ENCODE results near the gene DOCK2.
"Not testable (repeated sequence)": the region's sequence is repeated elsewhere in the genome, so short reads cannot be mapped to it uniquely, and the experiment has no call there.

DOCK2 gene

GRCh38 chr5:169762338-169763095, 125.4 kb downstream of the DOCK2 start:
- DNase-seq = no peak

GRCh38 chr5:169763376-169764017, 126.4 kb downstream of the DOCK2 start:
- DNase-seq = no peak

- DNase-seq = no peak
Measured at GRCh38 chr5:169764018-169764378, 126.9 kb downstream of the DOCK2 start.

- DNase-seq = no peak
Measured at GRCh38 chr5:169765176-169765996, 128.3 kb downstream of the DOCK2 start.

GRCh38 chr5:169766943-169767342, 129.9 kb downstream of the DOCK2 start:
- not testable (repeated sequence) for DNase-seq

GRCh38 chr5:169767938-169768337, 130.9 kb downstream of the DOCK2 start:
- DNase-seq = no peak

- no peak for DNase-seq
Measured at GRCh38 chr5:169768416-169768815, 131.3 kb downstream of the DOCK2 start.

- no peak for DNase-seq
Measured at GRCh38 chr5:169770109-169770508, 133.0 kb downstream of the DOCK2 start.

- DNase-seq = no peak
Measured at GRCh38 chr5:169772256-169772655, 135.2 kb downstream of the DOCK2 start.

GRCh38 chr5:169772688-169773087, 135.6 kb downstream of the DOCK2 start:
- no peak for DNase-seq

- DNase-seq = no peak
Measured at GRCh38 chr5:169777159-169777558, 140.1 kb downstream of the DOCK2 start.

- DNase-seq = no peak
Measured at GRCh38 chr5:169778622-169779596, 141.8 kb downstream of the DOCK2 start.

- DNase-seq = no peak
Measured at GRCh38 chr5:169781420-169782345, 144.6 kb downstream of the DOCK2 start.

GRCh38 chr5:169785771-169786618, 148.9 kb downstream of the DOCK2 start:
- no peak for DNase-seq

- DNase-seq = no peak
Measured at GRCh38 chr5:169788168-169788567, 151.1 kb downstream of the DOCK2 start.

- DNase-seq = no peak
Measured at GRCh38 chr5:169789417-169789940, 152.4 kb downstream of the DOCK2 start.

- DNase-seq = no peak
Measured at GRCh38 chr5:169791251-169791650, 154.2 kb downstream of the DOCK2 start.

GRCh38 chr5:169795338-169795737, 158.3 kb downstream of the DOCK2 start:
- no peak for DNase-seq

GRCh38 chr5:169796731-169797130, 159.7 kb downstream of the DOCK2 start:
- DNase-seq = no peak

- DNase-seq = no peak
Measured at GRCh38 chr5:169797577-169797976, 160.5 kb downstream of the DOCK2 start.

Measured in NCI-H446 (cell line).